ENCODE data around the gene ZBTB4.
A peak's percentile ranks its signal among the peaks of the same experiment; 100 is the strongest.

Gene ZBTB4

DNA sequence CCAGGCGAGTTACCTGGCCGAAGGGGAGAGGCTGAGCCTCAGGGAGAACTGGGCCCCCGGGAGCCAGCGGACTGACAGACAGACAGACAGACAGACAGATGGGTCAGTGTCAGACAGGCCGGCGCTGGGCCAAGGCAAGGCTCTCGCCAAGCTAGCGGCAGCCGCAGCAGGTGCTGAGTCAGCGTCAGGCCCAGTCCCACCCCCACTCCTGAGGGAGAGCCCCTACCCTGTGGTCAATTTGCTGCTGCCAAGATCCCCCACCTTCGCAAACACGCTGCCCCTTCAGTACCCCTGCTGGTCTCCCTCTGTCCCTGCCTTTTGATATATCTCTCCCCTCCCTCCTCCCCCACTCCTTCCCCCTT lies 38.6 kb downstream of the ZBTB4 start:
- TF ChIP-seq SIN3A (IDR thresholded peaks at IDR 0.05; ENCODE audit: borderline replicate concordance, insufficient read depth, low read length), result no peak
- no peak for TF ChIP-seq TAF1 (IDR thresholded peaks at IDR 0.05; ENCODE audit: borderline replicate concordance, insufficient read depth, low read length)
- no peak for TF ChIP-seq FOXP2 (optimal IDR thresholded peaks at IDR 0.05; ENCODE audit: borderline replicate concordance, extremely low read depth, extremely low read length, insufficient read depth)
- TF ChIP-seq POLR2AphosphoS5 (IDR thresholded peaks at IDR 0.05; ENCODE audit: low read depth, low read length), result no peak
- TF ChIP-seq, protein P1, sequence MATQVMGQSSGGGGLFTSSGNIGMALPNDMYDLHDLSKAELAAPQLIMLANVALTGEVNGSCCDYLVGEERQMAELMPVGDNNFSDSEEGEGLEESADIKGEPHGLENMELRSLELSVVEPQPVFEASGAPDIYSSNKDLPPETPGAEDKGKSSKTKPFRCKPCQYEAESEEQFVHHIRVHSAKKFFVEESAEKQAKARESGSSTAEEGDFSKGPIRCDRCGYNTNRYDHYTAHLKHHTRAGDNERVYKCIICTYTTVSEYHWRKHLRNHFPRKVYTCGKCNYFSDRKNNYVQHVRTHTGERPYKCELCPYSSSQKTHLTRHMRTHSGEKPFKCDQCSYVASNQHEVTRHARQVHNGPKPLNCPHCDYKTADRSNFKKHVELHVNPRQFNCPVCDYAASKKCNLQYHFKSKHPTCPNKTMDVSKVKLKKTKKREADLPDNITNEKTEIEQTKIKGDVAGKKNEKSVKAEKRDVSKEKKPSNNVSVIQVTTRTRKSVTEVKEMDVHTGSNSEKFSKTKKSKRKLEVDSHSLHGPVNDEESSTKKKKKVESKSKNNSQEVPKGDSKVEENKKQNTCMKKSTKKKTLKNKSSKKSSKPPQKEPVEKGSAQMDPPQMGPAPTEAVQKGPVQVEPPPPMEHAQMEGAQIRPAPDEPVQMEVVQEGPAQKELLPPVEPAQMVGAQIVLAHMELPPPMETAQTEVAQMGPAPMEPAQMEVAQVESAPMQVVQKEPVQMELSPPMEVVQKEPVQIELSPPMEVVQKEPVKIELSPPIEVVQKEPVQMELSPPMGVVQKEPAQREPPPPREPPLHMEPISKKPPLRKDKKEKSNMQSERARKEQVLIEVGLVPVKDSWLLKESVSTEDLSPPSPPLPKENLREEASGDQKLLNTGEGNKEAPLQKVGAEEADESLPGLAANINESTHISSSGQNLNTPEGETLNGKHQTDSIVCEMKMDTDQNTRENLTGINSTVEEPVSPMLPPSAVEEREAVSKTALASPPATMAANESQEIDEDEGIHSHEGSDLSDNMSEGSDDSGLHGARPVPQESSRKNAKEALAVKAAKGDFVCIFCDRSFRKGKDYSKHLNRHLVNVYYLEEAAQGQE (IDR thresholded peaks at IDR 0.05; ENCODE audit: insufficient read depth in 1 of 2, low read depth in 2 of 2, low read length in 2 of 2), result no peak

DNA sequence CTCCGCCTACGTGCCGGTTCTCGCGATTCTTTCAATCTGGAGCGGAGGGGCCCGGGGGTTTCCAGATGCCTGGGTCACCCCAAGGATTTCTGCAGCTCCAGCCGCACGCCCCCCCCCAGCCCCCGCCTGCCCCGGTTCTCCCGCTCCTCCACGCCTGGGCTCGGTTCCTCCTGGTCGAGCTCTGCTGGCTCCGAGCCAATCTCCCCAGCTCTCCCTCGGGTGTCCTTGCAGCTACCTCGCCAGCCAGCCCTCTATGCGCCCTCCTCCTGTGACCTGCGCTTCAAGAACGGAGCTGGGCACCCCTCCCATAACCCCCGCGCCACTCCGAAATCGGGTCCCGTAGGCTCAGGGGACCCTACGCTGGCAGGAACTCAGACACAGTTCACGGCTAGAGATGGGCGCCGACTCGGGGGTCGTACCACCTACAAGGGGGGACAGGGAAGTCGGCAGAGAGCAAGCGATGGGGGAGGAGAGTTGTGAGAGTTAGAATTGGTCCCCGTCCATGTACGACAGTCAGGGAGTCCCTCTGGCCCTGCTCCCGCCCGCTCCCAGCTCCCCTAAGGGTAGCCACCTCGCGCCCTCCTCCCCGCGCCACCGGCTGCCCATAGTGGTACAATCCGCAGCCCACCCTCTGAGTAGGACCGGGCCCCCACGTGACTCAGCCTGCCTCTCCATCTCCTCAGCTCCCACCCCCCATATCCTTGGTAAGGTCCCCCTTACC lies 39.2 kb downstream of the ZBTB4 start:
- TF ChIP-seq FOXP2 (optimal IDR thresholded peaks at IDR 0.05; ENCODE audit: borderline replicate concordance, extremely low read depth, extremely low read length, insufficient read depth) (peak; percentile 16), SIN3A (IDR thresholded peaks at IDR 0.05; ENCODE audit: borderline replicate concordance, insufficient read depth, low read length) (no peak)

DNA sequence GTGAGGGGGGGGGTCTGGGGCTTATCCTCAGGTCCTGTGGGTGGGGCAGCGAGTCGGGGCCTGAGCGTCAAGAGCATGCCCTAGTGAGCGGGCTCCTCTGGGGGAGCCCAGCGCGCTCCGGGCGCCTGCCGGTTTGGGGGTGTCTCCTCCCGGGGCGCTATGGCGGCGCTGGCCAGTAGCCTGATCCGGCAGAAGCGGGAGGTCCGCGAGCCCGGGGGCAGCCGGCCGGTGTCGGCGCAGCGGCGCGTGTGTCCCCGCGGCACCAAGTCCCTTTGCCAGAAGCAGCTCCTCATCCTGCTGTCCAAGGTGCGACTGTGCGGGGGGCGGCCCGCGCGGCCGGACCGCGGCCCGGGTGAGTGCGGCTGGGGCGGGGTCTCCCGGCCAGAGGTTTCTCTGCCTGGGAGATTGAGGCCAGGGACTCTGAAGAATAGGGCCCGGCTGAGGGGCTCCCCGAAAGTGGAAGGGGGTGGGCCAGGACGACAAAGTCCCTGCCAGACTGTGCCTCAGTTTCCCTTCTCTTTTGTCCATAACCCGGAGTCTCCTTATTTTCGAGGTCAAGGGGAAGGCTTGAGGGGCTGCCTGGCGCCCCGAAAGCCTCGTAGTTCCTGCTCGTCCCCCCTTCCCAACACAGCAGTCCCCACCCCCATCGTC lies 39.8 kb downstream of the ZBTB4 start, which contains the start of gene FGF11:
Gene FGF11, plus strand, starts transcription at position 51 of the 651 bp plus-strand sequence. Its CDS starts 109 bp downstream, at position 160.
- TF ChIP-seq, protein P1 (IDR thresholded peaks at IDR 0.05; ENCODE audit: insufficient read depth in 1 of 2, low read depth in 2 of 2, low read length in 2 of 2), result peak; percentile 27 to 45; a peak in 1 of 4 replicates
- TF ChIP-seq SIN3A (IDR thresholded peaks at IDR 0.05; ENCODE audit: borderline replicate concordance, insufficient read depth, low read length) (no peak), POLR2AphosphoS5 (IDR thresholded peaks at IDR 0.05; ENCODE audit: low read depth, low read length) (no peak), TAF1 (IDR thresholded peaks at IDR 0.05; ENCODE audit: borderline replicate concordance, insufficient read depth, low read length) (no peak), FOXP2 (optimal IDR thresholded peaks at IDR 0.05; ENCODE audit: borderline replicate concordance, extremely low read depth, extremely low read length, insufficient read depth) (no peak)

DNA sequence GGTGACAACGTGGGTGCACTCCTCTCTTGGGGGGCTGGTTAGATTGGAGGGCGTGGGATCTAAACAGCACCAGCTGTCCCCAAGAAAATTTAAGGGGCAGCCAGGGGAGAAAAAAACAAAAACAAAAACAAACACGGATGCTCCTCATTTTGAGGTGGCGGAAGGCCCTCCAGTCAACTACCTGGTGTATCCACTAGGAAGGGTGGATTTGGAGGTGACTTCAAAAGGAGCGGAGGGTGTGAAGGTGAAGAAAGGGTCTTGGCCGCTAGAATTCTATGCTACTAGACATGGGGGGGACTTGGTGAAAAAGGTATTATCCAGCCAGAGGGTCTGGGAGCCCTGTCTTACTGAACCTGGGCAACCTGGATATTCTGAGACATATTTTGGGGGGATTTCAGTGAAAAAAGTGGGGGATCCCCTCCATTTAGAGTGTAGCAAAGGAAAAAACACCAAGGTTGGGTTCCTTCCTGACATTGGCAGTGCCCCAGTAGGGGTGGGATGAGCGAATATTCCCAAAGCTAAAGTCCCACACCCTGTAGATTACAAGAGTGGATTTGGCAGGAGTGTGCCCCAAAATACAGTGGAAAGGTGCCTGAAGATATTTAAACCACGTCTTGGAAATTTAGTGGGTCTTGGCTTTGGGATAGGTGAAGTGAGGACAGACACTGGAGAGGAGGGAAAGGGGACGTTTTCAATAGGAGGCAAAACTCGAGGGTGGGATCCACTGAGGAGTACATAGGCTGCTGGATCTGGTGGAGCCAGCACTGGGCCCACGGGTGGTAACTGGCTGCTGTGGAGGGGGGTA lies 40.6 kb downstream of the ZBTB4 start:
- TF ChIP-seq POLR2AphosphoS5 (IDR thresholded peaks at IDR 0.05; ENCODE audit: low read depth, low read length) (no peak), SIN3A (IDR thresholded peaks at IDR 0.05; ENCODE audit: borderline replicate concordance, insufficient read depth, low read length) (no peak), FOXP2 (optimal IDR thresholded peaks at IDR 0.05; ENCODE audit: borderline replicate concordance, extremely low read depth, extremely low read length, insufficient read depth) (no peak), TAF1 (IDR thresholded peaks at IDR 0.05; ENCODE audit: borderline replicate concordance, insufficient read depth, low read length) (no peak)
- TF ChIP-seq, protein P1 (IDR thresholded peaks at IDR 0.05; ENCODE audit: insufficient read depth in 1 of 2, low read depth in 2 of 2, low read length in 2 of 2), result no peak

DNA sequence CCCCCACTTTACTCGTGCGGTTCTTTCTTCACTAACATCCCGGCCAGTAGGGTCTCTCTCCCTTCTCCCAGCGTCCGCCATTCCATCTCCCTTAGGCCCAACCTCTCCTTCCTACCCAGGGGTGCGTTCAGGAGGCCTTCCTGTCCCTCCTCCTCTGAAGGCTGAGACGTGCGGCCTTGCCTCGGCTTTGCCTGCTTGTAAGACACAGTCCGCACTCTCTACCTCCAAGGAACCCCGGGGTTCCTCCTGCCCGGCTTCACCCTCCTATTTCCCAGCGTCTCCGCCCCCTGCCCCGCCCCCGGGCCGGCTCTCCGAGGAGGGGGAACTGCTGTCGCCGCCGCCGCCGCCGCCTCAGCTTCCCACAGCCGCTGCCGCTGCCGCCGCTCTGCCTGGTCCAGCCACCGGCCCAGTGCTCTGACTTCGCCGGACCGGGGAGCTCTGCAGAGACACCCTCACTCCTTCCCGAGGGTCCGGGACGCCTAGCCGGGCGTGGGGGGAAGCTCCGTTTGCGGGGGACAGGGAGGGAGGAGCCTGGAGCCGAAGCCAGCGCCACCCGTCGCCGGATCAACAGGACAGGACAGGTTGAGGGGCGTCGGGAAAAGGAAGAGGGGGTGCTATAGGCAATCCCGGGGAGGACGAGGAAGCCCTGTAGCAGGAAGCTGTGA lies 41.3 kb downstream of the ZBTB4 start:
- TF ChIP-seq, protein P1 (IDR thresholded peaks at IDR 0.05; ENCODE audit: insufficient read depth in 1 of 2, low read depth in 2 of 2, low read length in 2 of 2), result no peak
- TF ChIP-seq TAF1 (IDR thresholded peaks at IDR 0.05; ENCODE audit: borderline replicate concordance, insufficient read depth, low read length), result no peak
- no peak for TF ChIP-seq SIN3A (IDR thresholded peaks at IDR 0.05; ENCODE audit: borderline replicate concordance, insufficient read depth, low read length)
- no peak for TF ChIP-seq POLR2AphosphoS5 (IDR thresholded peaks at IDR 0.05; ENCODE audit: low read depth, low read length)
- TF ChIP-seq FOXP2 (optimal IDR thresholded peaks at IDR 0.05; ENCODE audit: borderline replicate concordance, extremely low read depth, extremely low read length, insufficient read depth), result no peak
